ENCODE measurements around the gene SCRN2. TPM values are rescaled to one million over a fixed set of nuclear protein-coding genes. Genes with fewer than 3 reads are reported as not detected.

Gene SCRN2
- total and polyA plus RNA-seq, 8 donors: 7.0 to 44.9 (median 28.8) TPM

- no peak for TF ChIP-seq POLR2A (IDR thresholded peaks at IDR 0.05)
- no peak for TF ChIP-seq EP300 (IDR thresholded peaks at IDR 0.05)
- Histone ChIP-seq H3K4me3 (no peak overlapping the region), H3K4me1 (peaks cover 32 to 55% (median 45%) of the 10 kb centered on the region in 4 donors), H3K36me3 (peaks cover 69 to 100% (median 94%) of the 10 kb centered on the region in 4 donors), H3K27ac (peak overlapping the region; percentile 77 to 85 (median 79)), H3K9me3 (no peaks in the 10 kb centered on the region), H3K27me3 (no peaks in the 10 kb centered on the region)
- peak; percentile 49 to 54 for DNase-seq
- intact Hi-C loops (cut with DNase I; ENCODE audit: low total_unique reads): no loop called here
- WGBS, 5 donors: 38 to 70% (median 50%) methylated on average over 9 of the region's 9 CpGs
Observed at GRCh38 chr17:47810901-47811635, 30.0 kb downstream of the SCRN2 start.

GRCh38 chr17:47810200-47810821, 30.8 kb downstream of the SCRN2 start:
- DNase-seq: peak; percentile 82 to 92
- H3K4me3 ChIP-seq: no peak overlapping the region

GRCh38 chr17:47808830-47809480, 32.1 kb downstream of the SCRN2 start:
- H3K36me3 ChIP-seq: peaks cover 48 to 83% (median 74%) of the 10 kb centered on the region in 4 donors
- peaks cover 32 to 52% (median 43%) of the 10 kb centered on the region in 4 donors for H3K4me1 ChIP-seq
- peak overlapping the region; percentile 77 to 85 (median 79) for H3K27ac ChIP-seq
- no peaks in the 10 kb centered on the region for H3K9me3 ChIP-seq
- TF ChIP-seq EP300 (IDR thresholded peaks at IDR 0.05) (no peak), POLR2AphosphoS5 (IDR thresholded peaks at IDR 0.05) (no peak), POLR2A (IDR thresholded peaks at IDR 0.05) (no peak), CTCF (IDR thresholded peaks at IDR 0.05) (no peak)
- 92 to 96% (median 94%) methylated on average over 20 to 22 of the region's 22 CpGs for WGBS, 5 donors
- no peaks in the 10 kb centered on the region for H3K27me3 ChIP-seq
- intact Hi-C loops (cut with DNase I; ENCODE audit: low total_unique reads): no loop called here
- DNase-seq: peak in 1 of 2 donors; percentile 4
- no peak overlapping the region for H3K4me3 ChIP-seq

More at GRCh38 chr17:47810200-47810821, 30.8 kb downstream of the SCRN2 start:
- Histone ChIP-seq H3K36me3 (peaks cover 62 to 97% (median 87%) of the 10 kb centered on the region in 4 donors), H3K27me3 (no peaks in the 10 kb centered on the region), H3K9me3 (no peaks in the 10 kb centered on the region), H3K4me1 (peaks cover 32 to 52% (median 45%) of the 10 kb centered on the region in 4 donors), H3K27ac (peak overlapping the region; percentile 77 to 85 (median 79))
- WGBS, 5 donors: 18 to 40% (median 32%) methylated on average over 10 of the region's 10 CpGs
- no peak for TF ChIP-seq CTCF (IDR thresholded peaks at IDR 0.05)
- no peak for TF ChIP-seq POLR2A (IDR thresholded peaks at IDR 0.05)
- TF ChIP-seq POLR2AphosphoS5 (IDR thresholded peaks at IDR 0.05): peak in 2 of 3 donors; percentile 67
- no peak for TF ChIP-seq EP300 (IDR thresholded peaks at IDR 0.05)
- intact Hi-C loops (cut with DNase I; ENCODE audit: low total_unique reads): no loop called here

GRCh38 chr17:47808036-47808829, 32.8 kb downstream of the SCRN2 start:
- H3K4me1 ChIP-seq: peaks cover 32 to 46% (median 42%) of the 10 kb centered on the region in 4 donors
- H3K36me3 ChIP-seq: peaks cover 41 to 76% (median 67%) of the 10 kb centered on the region in 4 donors
- H3K27me3 ChIP-seq: no peaks in the 10 kb centered on the region
- no peak overlapping the region for H3K4me3 ChIP-seq
- H3K9me3 ChIP-seq: no peaks in the 10 kb centered on the region
- WGBS, 5 donors: 89 to 94% (median 90%) methylated on average over 20 of the region's 20 CpGs
- no peak for TF ChIP-seq POLR2AphosphoS5 (IDR thresholded peaks at IDR 0.05)
- no peak for TF ChIP-seq CTCF (IDR thresholded peaks at IDR 0.05)
- no peak for TF ChIP-seq POLR2A (IDR thresholded peaks at IDR 0.05)
- TF ChIP-seq EP300 (IDR thresholded peaks at IDR 0.05): no peak
- intact Hi-C loops (cut with DNase I; ENCODE audit: low total_unique reads): no loop called here
- peak in 1 of 2 donors; percentile 0 for DNase-seq
- H3K27ac ChIP-seq: peak overlapping the region in 3 of 5 donors; percentile 20 to 85 (median 79)
